ENCODE measurements around the gene COL9A3. TPM values are rescaled to one million over a fixed set of nuclear protein-coding genes. Genes with fewer than 3 reads are reported as not detected.

Gene COL9A3
- total RNA-seq, result 10 to 100 TPM in 1 of 6 donors, 1 to 10 TPM in 5; 1.7 to 35.2 (median 7.3) TPM
- 100 to 1,000 TPM; 149 to 183 TPM for polyA plus RNA-seq

DNA sequence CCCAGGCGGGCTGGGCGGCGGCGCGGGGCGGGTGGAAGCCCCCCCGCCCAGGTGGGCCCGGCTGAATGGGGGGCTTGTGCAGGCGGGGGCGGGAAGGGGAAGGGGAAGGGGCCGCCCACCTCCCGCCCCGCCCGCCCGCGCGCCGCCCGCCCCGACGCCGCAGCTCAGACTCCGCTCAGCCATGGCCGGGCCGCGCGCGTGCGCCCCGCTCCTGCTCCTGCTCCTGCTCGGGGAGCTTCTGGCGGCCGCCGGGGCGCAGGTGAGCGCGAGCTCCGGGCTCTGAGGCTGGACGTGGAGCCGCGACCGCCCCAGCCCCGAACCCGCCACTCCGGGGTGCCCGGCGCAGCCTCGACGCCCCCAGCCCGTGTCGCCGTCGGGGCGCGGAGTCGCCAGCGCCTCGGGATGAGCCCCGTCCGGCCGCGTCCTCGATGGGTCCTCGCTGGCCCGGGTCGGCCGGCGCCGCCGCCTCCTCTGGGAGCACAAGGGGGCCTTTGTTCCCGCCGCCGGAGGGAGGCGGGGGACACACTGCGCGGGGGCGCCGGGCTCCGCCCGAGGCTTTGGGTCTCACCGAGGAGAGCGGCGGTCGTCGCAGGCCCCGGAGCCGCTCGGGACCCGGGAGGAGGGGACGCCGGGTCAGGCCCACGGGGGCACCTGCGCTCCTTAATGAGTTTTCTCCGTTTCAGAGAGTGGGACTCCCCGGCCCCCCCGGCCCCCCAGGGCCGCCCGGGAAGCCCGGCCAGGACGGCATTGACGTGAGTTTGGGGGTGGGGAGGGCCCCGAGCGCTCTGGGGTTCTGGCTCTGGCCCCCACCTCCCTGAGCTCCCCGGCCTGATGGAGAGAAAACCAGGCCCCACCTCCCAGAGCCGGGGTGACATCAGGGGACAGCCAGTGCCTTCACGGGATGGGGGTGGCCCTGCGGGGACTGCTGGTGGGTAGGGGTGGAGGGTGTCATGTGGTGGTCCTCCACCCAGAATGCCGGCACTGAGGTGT lies at the start of gene COL9A3:
COL9A3 (plus strand) TSS at position 167 of the 990 bp plus-strand sequence; CDS start at position 182, 15 bp downstream.
- intact Hi-C loops (cut with DNase I), result no loop called here
- no peak for DNase-seq
- Histone ChIP-seq H3K27ac (no peak within 1 kb of the TSS), H3K4me1 (peaks cover 0 to 6% (median 0%) of the 10 kb centered on the region in 3 donors), H3K4me3 (peak within 1 kb of the TSS in 2 of 4 donors; percentile 12 to 20), H3K36me3 (peaks cover 0 to 8% (median 7%) of the 10 kb centered on the region in 3 donors), H3K9me3 (no peaks in the 10 kb centered on the region), H3K27me3 (peaks cover 0 to 5% (median 0%) of the 10 kb centered on the region in 4 donors)
- ATAC-seq, result peak in 2 of 4 donors; percentile 27
- no peak for FAIRE-seq
- TF ChIP-seq, protein P1, sequence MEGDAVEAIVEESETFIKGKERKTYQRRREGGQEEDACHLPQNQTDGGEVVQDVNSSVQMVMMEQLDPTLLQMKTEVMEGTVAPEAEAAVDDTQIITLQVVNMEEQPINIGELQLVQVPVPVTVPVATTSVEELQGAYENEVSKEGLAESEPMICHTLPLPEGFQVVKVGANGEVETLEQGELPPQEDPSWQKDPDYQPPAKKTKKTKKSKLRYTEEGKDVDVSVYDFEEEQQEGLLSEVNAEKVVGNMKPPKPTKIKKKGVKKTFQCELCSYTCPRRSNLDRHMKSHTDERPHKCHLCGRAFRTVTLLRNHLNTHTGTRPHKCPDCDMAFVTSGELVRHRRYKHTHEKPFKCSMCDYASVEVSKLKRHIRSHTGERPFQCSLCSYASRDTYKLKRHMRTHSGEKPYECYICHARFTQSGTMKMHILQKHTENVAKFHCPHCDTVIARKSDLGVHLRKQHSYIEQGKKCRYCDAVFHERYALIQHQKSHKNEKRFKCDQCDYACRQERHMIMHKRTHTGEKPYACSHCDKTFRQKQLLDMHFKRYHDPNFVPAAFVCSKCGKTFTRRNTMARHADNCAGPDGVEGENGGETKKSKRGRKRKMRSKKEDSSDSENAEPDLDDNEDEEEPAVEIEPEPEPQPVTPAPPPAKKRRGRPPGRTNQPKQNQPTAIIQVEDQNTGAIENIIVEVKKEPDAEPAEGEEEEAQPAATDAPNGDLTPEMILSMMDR (IDR thresholded peaks at IDR 0.05), result no peak
- 6 to 12% methylated on average over 48 to 106 of the region's 108 CpGs for WGBS, 2 donors

GRCh38 chr20:62768234-62768546 lies 48.7 kb upstream of the COL9A3 start:
- DNase-seq (no peak), ATAC-seq (no peak), FAIRE-seq (no peak)
- intact Hi-C loops (cut with DNase I), result no loop called here
- TF ChIP-seq, protein P1 (IDR thresholded peaks at IDR 0.05), result no peak
- 45 to 47% methylated on average over 8 of the region's 8 CpGs for WGBS, 2 donors
- no peaks in the 10 kb centered on the region for H3K9me3 ChIP-seq
- no peaks in the 10 kb centered on the region for H3K36me3 ChIP-seq
- peak overlapping the region; percentile 68 to 84 (median 80) for H3K27ac ChIP-seq
- peak overlapping the region in 2 of 4 donors; percentile 3 to 16 for H3K4me3 ChIP-seq
- H3K27me3 ChIP-seq, result no peaks in the 10 kb centered on the region
- H3K4me1 ChIP-seq, result no peaks in the 10 kb centered on the region

- ATAC-seq, result peak; percentile 53 to 76 (median 62)
- WGBS, 2 donors, result 19 to 23% methylated on average over 21 of the region's 21 CpGs
Observed at GRCh38 chr20:62768551-62769287, 48.1 kb upstream of the COL9A3 start.

GRCh38 chr20:62769346-62770071 lies 47.3 kb upstream of the COL9A3 start:
- H3K4me1 ChIP-seq, result no peaks in the 10 kb centered on the region
- DNase-seq (peak in 2 of 6 donors; percentile 25 to 59), ATAC-seq (no peak), FAIRE-seq (no peak)
- no peaks in the 10 kb centered on the region for H3K27me3 ChIP-seq
- no peaks in the 10 kb centered on the region for H3K36me3 ChIP-seq
- WGBS, 2 donors, result 70 to 79% methylated on average over 16 of the region's 16 CpGs
- no peaks in the 10 kb centered on the region for H3K9me3 ChIP-seq
- intact Hi-C loops (cut with DNase I), result no loop called here
- H3K27ac ChIP-seq, result peak overlapping the region in 1 of 4 donors; percentile 10
- no peak overlapping the region for H3K4me3 ChIP-seq
- TF ChIP-seq, protein P1 (IDR thresholded peaks at IDR 0.05), result no peak

More at GRCh38 chr20:62768551-62769287, 48.1 kb upstream of the COL9A3 start:
- TF ChIP-seq, protein P1 (IDR thresholded peaks at IDR 0.05), result no peak
- Histone ChIP-seq H3K27ac (peak overlapping the region; percentile 68 to 84 (median 80)), H3K9me3 (no peaks in the 10 kb centered on the region), H3K4me1 (no peaks in the 10 kb centered on the region), H3K4me3 (peak overlapping the region in 2 of 4 donors; percentile 3 to 16), H3K27me3 (no peaks in the 10 kb centered on the region), H3K36me3 (no peaks in the 10 kb centered on the region)
- no peak for FAIRE-seq
- peak in 5 of 6 donors; percentile 59 to 84 (median 74) for DNase-seq
- intact Hi-C loops (cut with DNase I), result no loop called here

Measured in pancreas (tissue), 10 donors.